HG02571 (cell line): ENCODE measurements around the gene SH3TC1.
A peak's percentile ranks its signal among the peaks of the same experiment; 100 is the strongest.

Experiments used
- ATAC-seq: cut with Tn5 transposase; IDR thresholded peaks from one replicate; pipeline ENCODE4 v1.9.1; 2021; ENCODE audit warnings: mild to moderate bottlenecking, moderate library complexity; ENCODE audit not compliant: unreplicated experiment

The SH3TC1 gene

DNA sequence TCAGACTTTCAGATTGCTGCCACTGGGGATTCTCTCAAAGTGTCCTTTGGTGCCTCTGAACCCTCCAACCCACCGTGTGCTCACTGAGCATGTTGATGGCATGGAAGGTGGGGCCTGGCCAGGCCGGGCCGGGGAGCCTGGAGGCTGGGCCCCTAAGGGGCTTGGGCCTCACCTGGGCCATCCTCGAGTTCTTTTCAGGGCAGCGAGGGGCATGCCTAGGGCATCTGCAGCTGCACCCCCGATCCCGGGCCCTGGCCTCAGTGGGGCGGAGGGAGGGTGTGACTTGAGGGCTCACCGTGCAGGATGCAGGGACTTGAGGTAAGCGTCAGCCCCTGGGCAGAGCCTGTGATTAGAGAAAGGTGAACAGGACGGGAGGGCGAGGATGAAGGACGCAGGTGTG, 1.6 kb upstream of the SH3TC1 start:
- ATAC-seq: no peak

DNA sequence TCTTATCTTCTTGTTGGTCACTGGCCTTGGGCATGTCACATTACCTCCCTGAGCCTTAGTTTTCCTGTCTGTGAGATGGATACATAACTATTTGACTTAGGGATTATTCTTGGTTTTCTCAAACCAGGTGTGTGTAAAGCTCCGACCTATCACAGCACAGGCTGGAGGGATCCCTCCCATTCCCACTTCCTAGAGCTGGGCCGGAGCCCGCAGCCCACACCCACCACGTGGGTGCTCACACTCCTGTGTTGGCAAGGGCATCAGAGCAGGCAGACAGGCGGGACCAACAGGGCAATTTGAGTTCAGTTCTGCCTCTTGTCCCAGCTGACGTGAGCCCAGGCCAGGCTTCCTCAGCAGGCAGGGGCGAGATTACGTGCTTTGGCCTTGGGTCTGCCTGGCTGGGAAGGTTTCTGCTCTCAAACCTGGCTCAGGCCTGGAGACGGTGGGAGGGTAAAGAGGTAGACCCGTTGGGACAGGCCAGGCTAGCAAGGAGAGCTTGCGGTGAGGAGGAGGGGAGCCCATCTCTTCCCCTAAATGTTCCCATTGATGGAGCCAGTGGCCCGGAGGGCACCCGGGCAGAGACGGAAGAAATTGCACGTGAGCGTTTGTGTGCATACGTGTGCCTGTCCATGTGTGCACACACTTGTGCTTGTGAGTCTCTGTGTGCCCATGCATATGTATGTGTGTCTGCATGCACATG, 734 bp upstream of the SH3TC1 start:
- no peak for ATAC-seq

DNA sequence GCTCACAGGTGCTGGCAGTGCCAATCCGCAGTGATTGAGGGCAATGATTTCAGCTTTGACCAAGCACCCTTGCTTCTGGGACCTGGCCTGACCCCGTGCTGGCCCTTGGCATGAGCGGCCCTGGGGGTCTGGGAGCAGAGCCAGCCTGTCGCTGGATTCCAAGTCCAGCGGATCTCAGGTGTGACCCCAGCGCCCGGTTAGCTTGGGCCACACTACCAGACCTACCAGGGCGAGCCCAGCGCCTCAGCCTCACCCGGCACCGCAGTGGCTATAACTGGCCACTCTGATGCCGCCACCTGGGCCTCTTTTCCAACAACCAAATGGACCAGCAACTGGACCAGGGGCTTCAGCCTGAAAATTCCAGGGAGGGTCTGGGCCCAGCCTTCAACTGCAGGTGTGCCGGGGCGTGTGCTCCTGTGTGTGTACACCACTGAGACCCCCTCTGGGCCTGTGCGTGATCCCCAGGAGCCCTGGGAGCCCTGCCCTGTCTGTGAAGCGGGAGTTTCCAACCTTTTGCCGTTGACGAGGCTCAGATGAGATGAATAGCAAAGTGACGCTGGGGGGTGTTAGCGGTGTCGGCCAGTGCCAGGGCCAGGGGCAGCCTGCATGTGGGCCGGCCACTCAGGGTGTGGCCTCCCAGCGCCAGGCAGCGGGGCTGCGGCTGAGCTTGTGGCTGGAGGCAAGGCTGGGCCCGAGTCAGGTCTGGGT, 658 bp downstream of the SH3TC1 start:
- no peak for ATAC-seq

DNA sequence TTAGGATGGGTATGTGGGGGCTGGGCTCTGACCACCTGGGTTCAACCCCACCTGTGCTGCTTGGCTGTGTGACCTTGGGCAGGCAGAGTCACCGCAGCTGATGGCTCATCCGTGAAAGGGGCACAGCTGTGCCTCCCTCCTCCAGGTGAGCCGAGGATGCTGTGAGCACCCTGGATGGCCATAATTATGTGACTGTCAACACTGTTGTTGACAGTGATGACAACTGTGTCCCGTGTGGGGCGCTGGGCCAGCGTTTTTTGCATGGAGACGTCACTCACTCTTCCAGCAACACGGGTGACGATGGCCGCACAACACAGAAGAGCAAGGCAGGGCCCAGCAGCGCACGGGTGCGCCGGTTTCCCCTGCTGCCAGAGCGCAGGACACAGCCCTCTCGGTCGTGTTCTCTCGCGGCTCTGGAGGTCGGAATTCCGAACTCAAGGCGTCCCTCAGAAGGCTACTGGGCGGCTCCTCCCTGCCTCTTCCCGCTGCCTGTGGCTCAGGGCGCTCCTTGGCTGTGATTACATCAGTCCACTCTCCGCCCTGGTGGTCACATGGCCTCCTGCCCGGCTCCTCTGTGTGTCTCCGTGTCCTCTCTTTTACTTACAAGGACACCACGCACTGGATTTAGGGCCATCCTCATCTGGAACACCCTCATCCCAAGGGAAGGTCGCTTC, 1.3 kb downstream of the SH3TC1 start:
- no peak for ATAC-seq

DNA sequence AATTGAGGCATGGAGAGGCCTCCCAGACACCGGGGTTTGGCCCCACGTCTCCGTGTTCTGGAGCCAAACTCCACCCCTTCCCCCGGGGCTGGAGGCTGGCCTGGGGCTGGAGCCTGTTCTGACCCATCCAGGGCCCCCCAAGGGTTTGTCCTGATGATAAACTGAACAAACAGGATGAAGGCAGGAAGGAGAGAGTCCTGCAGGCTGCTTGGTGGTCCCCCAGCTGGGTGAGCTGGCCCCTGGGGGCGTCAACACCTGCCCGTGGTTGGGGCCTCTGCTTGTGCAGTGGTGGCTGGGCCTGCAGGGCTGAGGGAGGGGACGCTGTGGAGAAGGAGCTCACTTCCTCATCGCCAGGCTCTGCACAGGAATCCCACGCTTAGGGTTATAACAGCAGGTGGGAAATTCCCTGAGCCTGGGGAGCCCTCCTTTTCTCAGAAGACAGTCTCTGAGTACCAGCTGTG, 2.3 kb downstream of the SH3TC1 start:
- ATAC-seq: peak; percentile 35

DNA sequence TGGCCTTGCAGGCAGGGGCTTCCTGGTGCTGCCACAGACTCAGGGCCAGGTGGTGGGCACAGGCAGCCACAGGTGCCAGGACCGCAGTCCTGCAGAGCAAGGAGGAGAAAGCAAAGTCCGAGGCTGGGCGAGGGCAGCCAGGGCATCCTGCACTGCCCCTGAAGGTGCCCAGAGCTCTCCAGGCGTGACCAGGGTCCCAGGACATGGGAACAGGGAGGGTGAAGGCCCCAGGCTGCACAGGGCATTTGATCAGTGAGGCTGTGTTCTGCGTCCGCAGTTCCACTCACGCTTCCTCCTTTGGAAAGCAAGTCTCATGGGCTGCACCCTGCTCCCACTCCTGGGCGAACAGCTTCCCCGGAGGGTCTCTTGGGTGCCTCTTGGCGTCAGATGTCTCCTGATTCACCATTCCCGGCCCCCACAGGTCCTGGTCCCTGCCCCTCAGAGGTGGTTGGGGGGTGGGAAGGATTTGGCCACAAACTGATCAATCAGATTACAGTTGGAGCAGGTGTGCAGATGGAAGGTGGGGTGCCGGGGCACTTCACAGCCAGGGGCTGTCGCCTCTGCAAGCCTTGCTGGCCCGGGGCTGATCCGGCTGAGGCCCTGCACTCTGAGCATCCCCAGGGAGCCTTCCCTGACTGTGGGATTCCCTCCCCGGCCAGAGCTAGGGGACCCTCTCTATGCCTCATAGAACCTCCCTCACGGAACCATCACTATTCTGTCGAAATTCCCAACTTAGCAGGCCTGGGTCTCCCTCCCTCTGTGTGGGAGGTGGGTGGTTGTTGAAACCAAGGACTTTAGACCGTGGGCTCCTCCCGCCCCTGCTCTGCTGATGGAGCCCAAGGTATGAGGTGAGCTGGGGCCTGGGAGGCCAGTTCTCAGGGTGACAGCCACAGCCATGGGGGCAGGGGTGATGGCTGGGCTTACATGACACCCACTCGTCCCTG, 3.3 kb downstream of the SH3TC1 start:
- ATAC-seq: no peak

DNA sequence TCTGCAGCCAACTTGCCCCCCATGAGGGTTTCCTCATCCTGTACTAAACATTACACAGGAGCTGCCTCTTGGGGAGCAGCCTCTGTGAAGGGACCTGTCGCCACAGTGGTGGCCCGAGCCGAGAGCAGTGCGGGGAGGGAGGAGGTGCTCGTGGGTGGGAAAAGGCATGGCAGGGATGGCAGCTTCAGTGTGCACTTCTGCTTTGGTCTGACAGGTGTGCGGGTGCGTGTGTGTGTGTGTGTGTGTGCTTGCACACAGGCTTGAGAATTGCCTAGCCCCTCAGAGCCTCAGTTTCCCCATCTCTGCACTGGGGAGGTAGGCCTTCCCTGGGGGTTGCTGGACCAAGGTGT, 3.9 kb downstream of the SH3TC1 start:
- ATAC-seq: no peak

DNA sequence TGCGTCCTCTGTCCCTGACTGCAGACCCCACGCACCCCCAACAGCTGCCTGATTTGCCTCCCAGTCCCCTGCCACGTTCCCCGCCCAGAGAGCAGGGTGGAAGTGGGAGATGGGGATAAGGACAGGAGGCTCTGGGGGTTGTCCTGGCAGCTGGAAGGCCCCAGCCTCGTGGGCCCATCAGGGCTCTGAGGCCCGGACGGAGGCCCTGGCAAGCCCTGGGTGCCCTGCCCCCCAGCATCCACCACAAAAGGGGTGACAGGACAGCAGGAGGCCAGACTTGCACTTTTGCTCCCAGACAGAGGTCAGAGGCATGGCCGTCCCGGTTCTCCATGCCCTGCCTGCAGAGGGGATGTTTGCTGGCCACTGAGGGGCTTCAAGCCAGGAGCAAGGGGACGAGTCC, 4.7 kb downstream of the SH3TC1 start:
- no peak for ATAC-seq

DNA sequence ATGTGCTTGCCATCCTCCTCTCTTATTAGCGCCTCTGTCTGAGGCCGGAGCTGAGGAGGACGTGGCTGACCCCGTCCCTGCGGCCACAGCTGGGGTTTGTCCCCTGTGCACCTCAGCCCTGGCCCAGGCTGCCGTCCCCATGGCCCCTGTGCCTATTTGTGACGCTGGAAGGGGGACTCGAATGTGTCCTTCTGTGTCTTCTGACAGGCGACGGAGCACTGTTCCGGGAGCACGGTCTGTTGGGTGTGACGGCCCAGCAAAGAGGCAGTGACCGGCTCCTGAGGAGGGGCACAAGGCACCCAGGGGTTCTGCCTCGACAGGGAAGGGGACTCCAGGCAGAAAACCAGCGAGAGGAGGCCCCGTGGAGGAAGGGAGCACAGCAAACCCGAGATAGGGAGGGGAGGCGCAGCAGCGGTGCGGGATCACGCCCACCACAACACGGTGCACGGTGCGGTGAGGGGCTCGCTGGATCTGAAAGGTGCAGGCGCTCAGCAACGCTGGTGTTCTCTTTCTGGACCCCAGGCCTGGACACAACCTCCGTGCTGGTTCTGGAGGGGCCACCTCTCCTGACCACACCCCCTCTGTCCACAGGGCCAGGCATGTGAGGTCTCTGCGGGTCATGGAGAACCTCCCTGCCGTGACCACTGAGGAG, 5.6 kb downstream of the SH3TC1 start:
- no peak for ATAC-seq

DNA sequence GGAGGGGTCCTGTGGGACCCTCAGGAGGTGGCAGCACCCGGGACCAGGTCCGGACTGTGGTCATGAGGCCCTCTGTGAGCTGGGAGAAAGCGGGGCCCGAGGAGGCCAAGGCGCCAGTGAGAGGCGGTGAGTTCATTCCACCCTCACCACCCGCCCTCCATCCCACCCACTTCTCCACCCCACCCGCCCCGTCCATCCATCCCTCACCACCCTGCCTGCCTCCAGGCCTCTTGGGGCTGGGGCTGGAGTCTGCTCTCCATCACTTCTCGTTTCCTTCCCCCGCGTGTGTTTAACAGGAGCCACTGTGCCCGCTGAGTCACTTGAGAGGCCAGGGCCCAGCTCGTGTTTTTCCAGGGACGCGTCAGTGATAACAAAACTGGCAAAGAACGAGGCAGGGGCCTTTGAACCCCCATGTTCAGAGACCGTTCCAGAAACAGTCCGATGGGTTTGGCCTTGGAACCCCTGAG, 6.2 kb downstream of the SH3TC1 start:
- ATAC-seq: no peak

DNA sequence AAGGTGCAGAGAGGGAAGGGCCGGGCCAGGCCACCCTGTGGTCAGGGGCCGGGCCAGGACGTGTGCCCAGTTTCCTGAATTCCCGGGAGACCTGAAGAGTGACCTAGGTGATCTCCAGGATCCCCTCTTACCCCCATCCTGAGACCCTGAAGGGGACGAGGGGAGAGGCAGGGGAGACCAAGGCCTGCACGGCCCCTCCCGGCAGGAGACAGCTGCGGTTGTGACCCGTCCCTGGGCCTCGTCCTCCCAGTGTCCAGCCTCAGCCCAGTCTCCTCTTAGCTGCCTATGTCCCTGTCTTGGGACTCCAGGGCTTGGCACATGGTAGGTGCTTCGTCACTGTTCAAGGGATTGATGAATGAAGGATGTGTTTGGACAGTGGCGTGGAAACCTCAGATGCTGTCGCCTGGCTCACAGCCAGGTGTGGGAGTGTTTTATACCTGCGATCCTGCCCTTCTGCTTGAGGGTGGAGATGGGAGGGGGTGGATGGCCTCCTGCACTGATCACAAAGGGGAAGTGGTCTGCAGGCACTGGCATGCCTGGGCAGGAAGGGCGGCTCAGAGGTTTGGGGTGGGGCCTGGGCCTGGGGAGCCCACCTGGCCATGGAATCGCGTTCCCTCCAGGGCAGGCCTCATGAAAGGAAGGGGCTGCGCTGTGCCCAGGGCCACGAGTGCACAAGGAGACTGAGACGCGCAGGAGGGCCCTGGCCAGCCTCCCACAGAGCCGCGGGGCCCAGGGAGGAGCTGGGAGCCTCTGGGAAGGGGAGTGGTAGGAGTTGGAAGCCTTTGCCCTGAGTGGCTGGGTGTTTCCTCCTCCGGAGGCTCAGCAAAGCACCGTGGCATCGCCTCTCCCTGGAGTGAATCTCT, 6.9 kb downstream of the SH3TC1 start:
- no peak for ATAC-seq

DNA sequence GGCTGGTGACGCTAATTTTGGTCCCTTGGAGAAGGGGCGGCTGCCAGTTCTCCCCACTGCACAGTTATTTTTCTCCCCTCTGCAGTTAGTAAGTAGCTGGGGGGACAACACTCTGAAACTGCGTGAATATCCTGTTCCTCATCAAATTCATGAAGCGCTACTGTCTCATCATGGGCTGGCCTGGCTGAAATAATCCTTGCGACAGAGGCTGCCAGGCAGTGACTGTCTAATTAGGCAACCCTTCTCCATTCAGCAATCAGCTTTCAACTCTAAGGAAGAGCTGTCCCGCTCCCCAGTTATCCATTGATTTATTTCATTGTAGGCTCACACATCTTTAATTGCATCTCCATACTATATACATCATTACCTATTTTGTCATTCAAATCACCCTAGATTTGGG, 8.2 kb downstream of the SH3TC1 start:
- no peak for ATAC-seq

DNA sequence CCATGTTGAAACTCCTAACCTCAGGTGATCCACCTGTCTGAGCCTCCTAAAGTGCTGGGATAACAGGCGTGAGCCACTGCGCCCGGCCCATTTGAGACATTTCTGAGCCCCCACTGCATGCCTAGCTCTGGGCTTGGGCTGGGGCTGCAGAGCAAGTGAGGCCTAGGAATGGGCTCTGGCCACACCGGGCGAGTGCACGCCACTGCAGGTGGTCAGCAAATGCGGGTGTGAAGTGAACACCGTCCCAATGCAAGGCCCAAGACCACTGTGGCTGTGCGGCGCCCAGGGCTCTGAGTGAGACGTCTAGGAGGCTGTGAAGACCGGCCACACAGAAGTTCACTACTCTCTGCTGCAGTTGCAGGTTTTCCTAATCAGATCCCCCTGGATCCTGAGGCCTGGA, 9.5 kb downstream of the SH3TC1 start:
- ATAC-seq: no peak

DNA sequence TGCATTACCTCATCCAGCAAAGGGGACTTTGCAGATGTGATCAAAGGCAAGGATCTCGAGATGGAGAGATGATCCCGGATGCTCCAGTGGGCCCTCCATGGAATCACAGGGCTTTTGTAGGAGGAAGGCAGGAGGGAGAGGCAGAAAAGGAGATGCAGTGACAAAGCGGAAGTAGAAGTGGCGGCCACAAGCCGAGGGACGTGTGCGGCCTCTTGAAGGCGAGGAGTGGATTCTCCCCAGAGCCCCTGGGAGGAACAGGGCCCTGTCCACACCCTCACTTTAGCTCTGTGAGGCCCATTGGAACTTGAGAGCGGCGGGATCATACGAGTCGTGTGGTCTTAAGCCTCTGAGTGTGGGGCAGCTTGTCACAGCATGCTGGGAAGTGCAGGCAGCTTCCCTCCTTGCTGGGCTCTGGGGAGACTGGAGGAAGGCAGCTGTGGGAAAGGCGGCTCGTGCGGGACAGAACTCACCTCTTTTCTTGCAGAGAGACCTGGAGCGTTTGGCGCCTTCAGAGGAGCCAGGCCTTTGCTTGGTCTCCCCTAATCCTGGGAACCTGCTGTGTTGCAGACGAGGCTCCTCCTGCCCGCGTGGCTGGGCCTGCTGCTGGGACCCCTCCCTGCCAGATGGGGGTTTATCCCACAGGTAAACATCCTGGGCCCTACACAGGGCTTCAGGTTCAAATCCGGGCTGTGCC, 10.2 kb downstream of the SH3TC1 start:
- no peak for ATAC-seq

DNA sequence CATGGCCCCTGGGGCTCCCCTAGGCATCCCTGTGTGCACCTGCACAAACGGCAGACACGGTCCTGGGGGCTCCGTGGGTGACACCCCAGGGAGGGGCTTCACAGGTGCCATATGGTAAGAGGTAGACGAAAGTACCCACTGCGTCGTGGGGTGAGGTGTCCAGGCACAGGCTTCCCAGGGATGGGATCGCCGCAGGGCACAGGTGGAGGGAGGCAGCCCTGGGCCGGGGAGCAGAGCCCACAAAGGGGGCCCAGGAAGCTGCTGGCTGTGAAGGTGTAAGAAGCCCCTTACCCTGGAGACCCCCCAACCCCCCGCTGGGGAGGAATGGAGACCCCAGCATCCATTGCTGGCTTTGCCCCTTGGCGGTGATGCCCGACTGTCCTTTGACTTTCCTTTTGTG, 10.9 kb downstream of the SH3TC1 start:
- ATAC-seq: no peak

DNA sequence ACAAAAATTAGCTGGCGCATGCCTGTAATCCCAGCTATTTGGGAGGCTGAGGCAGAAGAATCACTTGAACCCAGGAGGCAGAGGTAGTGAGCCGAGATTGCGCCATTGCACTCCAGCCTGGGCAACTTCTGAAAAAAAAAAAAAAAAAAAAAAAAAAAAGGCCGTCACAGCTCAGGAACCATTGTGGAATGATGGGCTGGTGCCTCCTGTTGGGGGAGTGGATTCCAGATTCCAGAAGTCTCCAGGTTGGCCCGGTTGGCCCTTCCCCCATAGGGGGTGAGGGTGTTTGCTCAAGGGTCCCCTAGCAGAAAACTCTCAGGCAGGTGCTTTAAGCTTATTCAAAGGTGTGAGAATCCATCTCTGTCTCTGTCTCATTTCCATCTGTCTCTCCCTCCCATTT, 11.5 kb downstream of the SH3TC1 start:
- no peak for ATAC-seq

DNA sequence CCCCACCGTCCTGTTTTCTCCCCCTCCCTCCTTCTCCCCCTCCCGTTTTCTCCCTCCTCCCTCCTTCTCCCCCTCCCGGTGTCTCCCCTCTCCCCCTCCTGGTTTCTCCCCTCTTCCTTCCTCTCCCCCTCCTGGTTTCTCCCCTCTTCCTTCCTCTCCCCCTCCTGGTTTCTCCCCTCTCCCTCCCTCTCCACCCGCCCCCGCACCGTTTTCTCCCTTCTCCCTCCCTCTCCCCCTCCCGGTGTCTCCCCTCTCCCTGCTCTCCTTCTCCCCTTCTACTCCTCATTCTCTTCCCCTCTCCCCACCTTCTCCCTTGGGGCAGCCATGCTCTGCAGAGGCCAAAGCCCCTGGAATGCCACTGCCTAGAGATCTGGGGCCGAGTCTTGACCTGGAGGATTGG, 12.2 kb downstream of the SH3TC1 start:
- no peak for ATAC-seq

DNA sequence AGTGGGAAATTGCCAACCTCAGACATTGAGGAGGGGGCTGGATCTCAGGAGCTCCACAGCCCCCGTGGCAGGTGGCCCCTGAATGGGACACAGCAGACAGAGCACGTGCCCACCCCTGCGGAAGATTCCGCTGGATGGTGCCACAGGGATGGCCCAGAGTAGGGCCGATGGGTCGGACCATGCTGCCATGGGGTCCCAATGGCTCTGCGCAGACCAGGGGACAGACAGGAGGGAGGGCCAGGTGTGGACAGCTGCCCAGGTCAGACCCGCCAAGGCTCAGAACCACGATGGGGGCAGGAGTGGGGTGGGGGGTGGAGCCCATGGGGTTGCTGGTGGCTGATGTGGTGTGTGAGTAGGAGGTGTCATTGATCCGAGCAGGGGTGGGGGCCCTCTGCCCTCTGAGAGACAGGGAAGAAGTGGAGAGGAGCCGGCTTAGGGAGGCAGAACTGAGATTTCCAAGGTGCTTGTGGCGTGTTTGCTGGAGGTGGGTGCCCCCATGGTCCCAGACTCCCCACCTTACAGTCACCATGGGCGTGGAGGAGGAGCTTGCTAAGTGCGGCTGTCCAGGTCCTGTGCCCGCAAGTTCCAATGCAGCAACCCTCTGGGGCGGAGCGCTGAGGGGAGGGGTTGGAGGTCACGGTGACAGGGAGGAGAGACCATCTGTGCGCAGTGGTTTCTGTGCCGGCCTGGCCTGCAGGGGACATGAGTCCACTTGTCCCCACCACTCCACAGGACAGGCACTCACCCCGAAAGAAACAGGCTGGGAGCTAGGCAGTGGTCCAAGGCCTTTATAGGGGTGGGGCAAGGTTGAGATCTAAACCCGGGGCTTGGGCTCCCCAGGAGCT, 12.9 kb downstream of the SH3TC1 start:
- ATAC-seq: no peak
